ENCODE data around the gene PAIP1. TPM values are rescaled to one million over a fixed set of nuclear protein-coding genes. Genes with fewer than 3 reads are reported as not detected.

The PAIP1 gene
- total and polyA plus RNA-seq, 2 experiments from 2014 or later: 123 to 131 TPM

DNA sequence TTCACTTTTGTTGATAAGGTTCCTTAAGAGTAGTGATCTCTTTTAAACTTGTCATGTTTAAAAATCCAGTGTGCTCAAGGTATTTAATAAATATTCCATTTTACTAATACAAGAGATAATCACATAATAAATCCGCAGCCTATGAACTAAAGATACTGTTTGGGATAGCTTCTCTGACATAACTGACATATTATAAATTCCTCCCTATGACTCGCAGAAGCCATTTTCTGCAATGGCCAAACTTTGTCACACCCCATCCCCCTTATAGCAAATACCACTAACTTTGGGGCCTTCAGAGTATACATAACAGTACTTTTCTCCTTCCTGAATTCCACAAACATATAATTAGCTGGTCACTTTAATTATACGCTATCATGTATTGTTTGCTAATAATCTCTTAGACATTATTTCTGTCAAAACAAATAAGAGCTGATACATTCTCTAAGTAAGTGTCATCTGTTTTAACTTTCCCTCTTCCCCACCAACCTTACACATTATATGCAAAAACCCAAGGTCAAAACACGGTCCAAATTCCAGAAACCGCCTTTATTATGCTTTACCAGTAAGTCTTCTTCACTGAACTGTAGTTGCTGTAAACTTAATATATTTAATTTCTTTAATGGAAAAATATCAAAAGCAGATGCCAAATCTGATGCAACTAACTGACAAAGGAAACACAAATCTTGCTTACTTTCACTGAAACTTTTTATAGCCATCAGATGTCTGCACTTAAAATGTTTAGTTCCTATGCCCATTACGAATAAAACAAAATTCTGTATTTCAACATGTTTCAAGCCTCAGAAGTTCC, 74.2 kb downstream of the PAIP1 start:
- Histone ChIP-seq H3K27me3 (no peaks in the 10 kb centered on the region), H3K36me3 (replicated peaks; ENCODE audit: insufficient read depth, low read depth) (no peaks in the 10 kb centered on the region), H2AFZ (peak overlapping the region; percentile 89), H4K20me1 (ENCODE audit: insufficient read depth, poor library complexity, severe bottlenecking) (no peaks in the 10 kb centered on the region), H3K4me1 (ENCODE audit: insufficient read depth) (peaks cover 11% of the 10 kb centered on the region), H3K79me2 (peaks cover 11% of the 10 kb centered on the region), H3K4me2 (peak overlapping the region; percentile 81), H3K27ac (peak overlapping the region; percentile 98), H3K9me2 (replicated peaks; ENCODE audit: insufficient read depth) (no peaks in the 10 kb centered on the region), H3K9me3 (ENCODE audit: low read depth) (no peaks in the 10 kb centered on the region), H3K4me3 (peak overlapping the region; percentile 74)
- WGBS (ENCODE audit: low lambda C conversion rate, missing lambda C conversion rate): 36% methylated on average over 6 of the region's 6 CpGs
- no peak for DNase-seq (ENCODE audit: low spot score)
- TF ChIP-seq, protein P1, sequence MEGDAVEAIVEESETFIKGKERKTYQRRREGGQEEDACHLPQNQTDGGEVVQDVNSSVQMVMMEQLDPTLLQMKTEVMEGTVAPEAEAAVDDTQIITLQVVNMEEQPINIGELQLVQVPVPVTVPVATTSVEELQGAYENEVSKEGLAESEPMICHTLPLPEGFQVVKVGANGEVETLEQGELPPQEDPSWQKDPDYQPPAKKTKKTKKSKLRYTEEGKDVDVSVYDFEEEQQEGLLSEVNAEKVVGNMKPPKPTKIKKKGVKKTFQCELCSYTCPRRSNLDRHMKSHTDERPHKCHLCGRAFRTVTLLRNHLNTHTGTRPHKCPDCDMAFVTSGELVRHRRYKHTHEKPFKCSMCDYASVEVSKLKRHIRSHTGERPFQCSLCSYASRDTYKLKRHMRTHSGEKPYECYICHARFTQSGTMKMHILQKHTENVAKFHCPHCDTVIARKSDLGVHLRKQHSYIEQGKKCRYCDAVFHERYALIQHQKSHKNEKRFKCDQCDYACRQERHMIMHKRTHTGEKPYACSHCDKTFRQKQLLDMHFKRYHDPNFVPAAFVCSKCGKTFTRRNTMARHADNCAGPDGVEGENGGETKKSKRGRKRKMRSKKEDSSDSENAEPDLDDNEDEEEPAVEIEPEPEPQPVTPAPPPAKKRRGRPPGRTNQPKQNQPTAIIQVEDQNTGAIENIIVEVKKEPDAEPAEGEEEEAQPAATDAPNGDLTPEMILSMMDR (IDR thresholded peaks at IDR 0.05; ENCODE audit: poor library complexity): no peak
- no peak for TF ChIP-seq EZH2 (IDR thresholded peaks at IDR 0.05; ENCODE audit: borderline replicate concordance)
- no peak for TF ChIP-seq EZH2phosphoT487 (IDR thresholded peaks at IDR 0.05; ENCODE audit: low read depth, severe bottlenecking, unreplicated experiment)

Other genes with a start within 250 kb of the PAIP1 start
- gene HMGCS1, start 243.7 kb downstream of the PAIP1 start, total RNA-seq: 321 and 333 TPM in 2 replicates
- 111 and 114 TPM in 2 replicates for gene HMGCS1, start 243.7 kb downstream of the PAIP1 start, polyA plus RNA-seq
- gene CCL28, start 144.7 kb downstream of the PAIP1 start, total RNA-seq: 0.52 and 0.80 TPM in 2 replicates
- gene CCL28, start 144.7 kb downstream of the PAIP1 start, polyA plus RNA-seq: 0.80 and 1.1 TPM in 2 replicates
- 17.4 and 19.4 TPM in 2 replicates for gene TMEM267, start 73.2 kb downstream of the PAIP1 start, total RNA-seq
- 7.9 and 9.7 TPM in 2 replicates for gene TMEM267, start 73.2 kb downstream of the PAIP1 start, polyA plus RNA-seq
- 2.1 and 4.5 TPM in 2 replicates for gene C5orf34, start 41.9 kb downstream of the PAIP1 start, total RNA-seq
- 1.9 and 3.3 TPM in 2 replicates for gene C5orf34, start 41.9 kb downstream of the PAIP1 start, polyA plus RNA-seq
- gene NNT, start 46.1 kb upstream of the PAIP1 start, total RNA-seq: 90.8 and 102 TPM in 2 replicates
- 49.9 and 55.3 TPM in 2 replicates for gene NNT, start 46.1 kb upstream of the PAIP1 start, polyA plus RNA-seq